ENCODE results near the gene DNAJC24. TPM values are rescaled to one million over a fixed set of nuclear protein-coding genes. Genes with fewer than 3 reads are reported as not detected.

The DNAJC24 gene
- polyA plus RNA-seq, 3 donors: 3.4 to 4.8 (median 4.4) TPM

DNA sequence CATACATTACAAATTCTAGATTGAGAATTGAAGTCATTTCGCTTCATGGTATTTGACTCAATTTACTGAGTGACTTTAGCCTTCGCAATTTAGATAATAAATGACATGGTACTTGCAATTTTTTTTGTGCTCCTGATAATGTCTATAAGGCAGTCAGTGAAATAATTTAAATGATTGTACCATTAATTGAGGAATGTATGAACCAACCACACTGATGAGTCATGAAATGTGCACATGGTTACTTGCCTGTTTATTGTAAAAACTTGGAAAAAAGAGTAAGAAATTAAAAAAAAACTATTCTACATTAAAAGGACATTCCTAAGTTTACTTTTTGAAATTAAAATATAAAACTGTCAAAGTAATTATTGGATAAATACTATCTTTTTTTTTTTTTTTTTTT lies 43.3 kb downstream of the DNAJC24 start:
- H4K20me1 ChIP-seq (ENCODE audit: insufficient read depth, low read length): no peaks in the 10 kb centered on the region
- H3K27ac ChIP-seq (ENCODE audit: low read depth in 1 of 2, low read length in 2 of 2): no peak overlapping the region
- Mint-ChIP-seq H3K27ac (no peak overlapping the region), H3K27me3 (ENCODE audit: low read depth in 3 of 3) (no peaks in the 10 kb centered on the region), H3K9me3 (no peaks in the 10 kb centered on the region), H3K4me3 (no peak overlapping the region), H3K36me3 (peaks cover 8% of the 10 kb centered on the region in 2 donors), H3K4me1 (no peaks in the 10 kb centered on the region)
- no peaks in the 10 kb centered on the region for H3K9me3 ChIP-seq (replicated peaks in 1 of 2; ENCODE audit: control insufficient read depth in 1 of 2, insufficient read depth in 1 of 2, low read length in 2 of 2)
- WGBS (ENCODE audit: insufficient coverage): no CpG with 5 or more reads among the region's 2 CpGs
- no peak overlapping the region for H3K4me3 ChIP-seq (replicated peaks in 1 of 3; ENCODE audit: low read depth in 2 of 3, low read length in 3 of 3)
- no peak for DNase-seq
- TF ChIP-seq, protein P1, sequence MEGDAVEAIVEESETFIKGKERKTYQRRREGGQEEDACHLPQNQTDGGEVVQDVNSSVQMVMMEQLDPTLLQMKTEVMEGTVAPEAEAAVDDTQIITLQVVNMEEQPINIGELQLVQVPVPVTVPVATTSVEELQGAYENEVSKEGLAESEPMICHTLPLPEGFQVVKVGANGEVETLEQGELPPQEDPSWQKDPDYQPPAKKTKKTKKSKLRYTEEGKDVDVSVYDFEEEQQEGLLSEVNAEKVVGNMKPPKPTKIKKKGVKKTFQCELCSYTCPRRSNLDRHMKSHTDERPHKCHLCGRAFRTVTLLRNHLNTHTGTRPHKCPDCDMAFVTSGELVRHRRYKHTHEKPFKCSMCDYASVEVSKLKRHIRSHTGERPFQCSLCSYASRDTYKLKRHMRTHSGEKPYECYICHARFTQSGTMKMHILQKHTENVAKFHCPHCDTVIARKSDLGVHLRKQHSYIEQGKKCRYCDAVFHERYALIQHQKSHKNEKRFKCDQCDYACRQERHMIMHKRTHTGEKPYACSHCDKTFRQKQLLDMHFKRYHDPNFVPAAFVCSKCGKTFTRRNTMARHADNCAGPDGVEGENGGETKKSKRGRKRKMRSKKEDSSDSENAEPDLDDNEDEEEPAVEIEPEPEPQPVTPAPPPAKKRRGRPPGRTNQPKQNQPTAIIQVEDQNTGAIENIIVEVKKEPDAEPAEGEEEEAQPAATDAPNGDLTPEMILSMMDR (IDR thresholded peaks at IDR 0.05): no peak
- H3K9ac ChIP-seq (ENCODE audit: insufficient read depth, low read length, poor library complexity, severe bottlenecking): no peak overlapping the region
- intact Hi-C loops (cut with micrococcal nuclease): no loop called here
- no peak overlapping the region for H3K4me2 ChIP-seq (replicated peaks; ENCODE audit: extremely low read depth, low read length, poor library complexity, severe bottlenecking)
- peaks cover 0 to 3% of the 10 kb centered on the region in 2 donors for H3K36me3 ChIP-seq (replicated peaks in 1 of 2; ENCODE audit: control insufficient read depth in 1 of 2, insufficient read depth in 2 of 2, low read length in 2 of 2)
- no peaks in the 10 kb centered on the region for H3K79me2 ChIP-seq (ENCODE audit: insufficient read depth, low read length)
- no peaks in the 10 kb centered on the region for H3K27me3 ChIP-seq (ENCODE audit: control insufficient read depth in 2 of 2, insufficient read depth in 2 of 2, low read length in 2 of 2)
- no peak overlapping the region for H2AFZ ChIP-seq (ENCODE audit: insufficient read depth, low read depth, low read length, poor library complexity, severe bottlenecking)
- H3K4me1 ChIP-seq (ENCODE audit: control insufficient read depth in 1 of 2, insufficient read depth in 2 of 2, low read length in 2 of 2): no peaks in the 10 kb centered on the region

DNA sequence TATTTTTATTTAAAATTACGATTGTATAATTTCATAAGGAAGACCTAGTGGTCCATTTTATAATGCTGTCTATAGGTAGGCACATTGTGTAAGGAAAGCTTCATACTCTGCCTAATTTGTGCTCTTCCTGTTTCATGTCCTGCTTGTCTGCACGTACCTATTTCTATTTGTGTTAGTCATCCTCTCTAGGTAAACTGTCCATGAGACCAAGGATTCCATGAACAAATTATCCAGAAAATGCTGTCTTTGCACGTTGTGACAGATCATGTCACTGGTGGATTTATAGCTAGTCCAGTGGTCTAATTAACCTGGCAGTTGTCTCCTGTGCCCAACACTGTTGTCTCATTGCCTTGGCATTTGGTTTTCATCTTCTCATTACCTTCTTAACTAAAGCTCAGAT lies 44.7 kb downstream of the DNAJC24 start:
- no peak overlapping the region for H3K27ac Mint-ChIP-seq
- DNase-seq: no peak
- Histone ChIP-seq H3K27ac (ENCODE audit: low read depth in 1 of 2, low read length in 2 of 2) (no peak overlapping the region), H3K79me2 (ENCODE audit: insufficient read depth, low read length) (no peaks in the 10 kb centered on the region), H2AFZ (ENCODE audit: insufficient read depth, low read depth, low read length, poor library complexity, severe bottlenecking) (no peak overlapping the region), H3K9me3 (replicated peaks in 1 of 2; ENCODE audit: control insufficient read depth in 1 of 2, insufficient read depth in 1 of 2, low read length in 2 of 2) (no peaks in the 10 kb centered on the region), H3K4me2 (replicated peaks; ENCODE audit: extremely low read depth, low read length, poor library complexity, severe bottlenecking) (no peak overlapping the region), H3K4me3 (replicated peaks in 1 of 3; ENCODE audit: low read depth in 2 of 3, low read length in 3 of 3) (no peak overlapping the region), H3K27me3 (ENCODE audit: control insufficient read depth in 2 of 2, insufficient read depth in 2 of 2, low read length in 2 of 2) (no peaks in the 10 kb centered on the region), H3K9ac (ENCODE audit: insufficient read depth, low read length, poor library complexity, severe bottlenecking) (no peak overlapping the region), H4K20me1 (ENCODE audit: insufficient read depth, low read length) (no peaks in the 10 kb centered on the region), H3K36me3 (replicated peaks in 1 of 2; ENCODE audit: control insufficient read depth in 1 of 2, insufficient read depth in 2 of 2, low read length in 2 of 2) (peaks cover 0 to 3% of the 10 kb centered on the region in 2 donors), H3K4me1 (ENCODE audit: control insufficient read depth in 1 of 2, insufficient read depth in 2 of 2, low read length in 2 of 2) (no peaks in the 10 kb centered on the region)
- H3K4me3 Mint-ChIP-seq: no peak overlapping the region
- peaks cover 8% of the 10 kb centered on the region in 2 donors for H3K36me3 Mint-ChIP-seq
- intact Hi-C loops (cut with micrococcal nuclease): no loop called here
- no peaks in the 10 kb centered on the region for H3K9me3 Mint-ChIP-seq
- TF ChIP-seq, protein P1 (IDR thresholded peaks at IDR 0.05): no peak
- H3K4me1 Mint-ChIP-seq: no peaks in the 10 kb centered on the region
- 94% methylated on average over 2 of the region's 3 CpGs for WGBS (ENCODE audit: insufficient coverage)
- no peaks in the 10 kb centered on the region for H3K27me3 Mint-ChIP-seq (ENCODE audit: low read depth in 3 of 3)

All from CD14-positive monocyte (primary cell).